HG03469 (cell line): ENCODE measurements around the gene POU5F2.

Source experiments
- ATAC-seq: cut with Tn5 transposase; IDR thresholded peaks from one replicate; pipeline ENCODE4 v1.9.1; 2021; ENCODE audit warnings: mild to moderate bottlenecking, moderate library complexity, moderate number of reproducible peaks; ENCODE audit not compliant: unreplicated experiment

Gene POU5F2, protein sequence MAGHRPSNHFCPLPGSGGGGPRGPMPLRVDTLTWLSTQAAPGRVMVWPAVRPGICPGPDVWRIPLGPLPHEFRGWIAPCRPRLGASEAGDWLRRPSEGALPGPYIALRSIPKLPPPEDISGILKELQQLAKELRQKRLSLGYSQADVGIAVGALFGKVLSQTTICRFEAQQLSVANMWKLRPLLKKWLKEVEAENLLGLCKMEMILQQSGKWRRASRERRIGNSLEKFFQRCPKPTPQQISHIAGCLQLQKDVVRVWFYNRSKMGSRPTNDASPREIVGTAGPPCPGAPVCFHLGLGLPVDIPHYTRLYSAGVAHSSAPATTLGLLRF

DNA sequence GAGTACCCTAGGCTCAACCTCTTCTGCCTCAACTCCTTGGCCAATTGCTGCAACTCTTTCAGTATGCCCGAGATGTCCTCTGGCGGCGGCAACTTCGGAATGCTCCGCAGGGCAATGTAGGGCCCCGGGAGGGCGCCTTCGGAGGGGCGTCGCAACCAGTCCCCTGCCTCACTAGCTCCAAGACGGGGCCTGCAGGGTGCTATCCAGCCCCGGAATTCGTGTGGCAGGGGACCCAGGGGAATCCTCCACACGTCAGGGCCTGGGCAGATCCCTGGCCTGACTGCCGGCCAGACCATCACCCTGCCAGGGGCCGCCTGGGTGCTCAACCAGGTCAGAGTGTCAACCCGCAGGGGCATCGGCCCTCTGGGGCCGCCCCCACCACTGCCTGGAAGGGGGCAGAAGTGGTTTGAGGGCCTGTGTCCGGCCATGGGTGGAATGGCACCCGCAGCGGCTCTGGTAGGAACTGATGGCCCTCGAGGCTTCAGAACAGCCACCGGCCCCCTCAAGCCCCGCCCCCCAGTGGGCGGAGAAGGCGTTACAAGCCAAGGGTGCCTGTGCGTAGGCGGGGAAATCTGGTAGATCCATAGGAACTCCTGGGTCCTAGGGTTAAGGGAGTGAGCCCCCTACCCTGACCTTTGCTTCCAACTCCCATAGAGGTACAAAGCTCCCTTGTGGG lies at the start of gene POU5F2:
TSS of gene POU5F2 (minus strand) at position 465 of the 676 bp plus-strand sequence. CDS start at position 428, 37 bp downstream.
- no peak for ATAC-seq

DNA sequence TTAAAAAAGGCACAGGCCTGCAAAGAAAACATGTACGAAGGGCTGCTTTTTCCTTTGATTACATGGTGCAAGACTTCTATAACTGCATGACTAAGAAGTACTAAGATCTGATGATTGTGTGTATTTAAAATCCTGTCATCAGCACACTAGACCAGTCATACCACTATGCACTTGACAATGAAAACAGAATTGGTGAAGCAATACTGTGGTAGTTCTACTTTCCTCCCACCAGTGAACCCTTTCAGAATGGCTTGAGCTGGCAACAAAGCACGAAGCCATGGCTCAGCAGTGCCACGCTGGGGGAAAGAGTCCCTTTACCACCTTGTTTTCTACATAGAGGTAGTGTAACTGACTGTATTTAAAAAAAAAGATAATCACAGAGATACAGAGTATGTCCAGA lies 49.0 kb upstream of the POU5F2 start:
- ATAC-seq = no peak

DNA sequence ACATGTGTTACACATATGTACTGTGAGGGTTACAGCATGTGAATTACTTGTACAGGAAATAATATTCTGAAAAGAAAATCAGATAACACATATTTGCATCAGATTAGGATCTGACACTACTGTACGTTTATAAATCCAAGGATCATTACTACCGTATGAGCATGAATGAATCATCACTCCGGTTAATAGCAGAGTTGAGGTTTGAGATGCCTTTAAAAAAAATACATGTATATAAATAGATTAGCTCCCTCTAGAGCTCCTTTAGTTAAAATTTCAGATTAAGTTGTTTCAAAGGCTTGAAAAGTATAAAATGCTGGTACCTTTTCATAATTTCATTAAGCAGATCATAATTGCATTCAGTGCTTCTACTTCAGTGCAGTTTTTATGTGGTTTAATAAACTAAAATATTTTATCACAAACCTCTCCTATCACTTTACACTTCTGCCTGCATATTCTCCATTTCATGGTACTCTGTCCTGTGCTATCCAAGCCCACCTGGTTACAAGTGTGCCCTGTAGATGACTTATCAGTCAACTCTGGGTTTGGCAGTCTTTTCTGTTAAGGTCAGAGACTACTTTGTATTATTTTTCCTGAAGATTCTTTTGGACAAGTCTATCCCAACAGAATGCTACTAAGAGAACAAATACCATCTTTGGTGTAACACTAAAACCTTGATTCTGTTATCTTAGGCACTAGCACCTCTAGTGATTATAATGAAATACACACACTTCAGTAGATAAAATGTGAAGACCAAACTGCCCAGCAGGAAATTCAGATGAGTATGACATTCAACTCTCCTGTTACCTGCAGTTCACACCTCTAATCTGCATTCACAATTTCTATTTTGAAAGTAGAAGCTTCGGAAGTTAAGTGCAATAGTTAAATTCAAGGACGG lies 48.0 kb upstream of the POU5F2 start:
- ATAC-seq = no peak

DNA sequence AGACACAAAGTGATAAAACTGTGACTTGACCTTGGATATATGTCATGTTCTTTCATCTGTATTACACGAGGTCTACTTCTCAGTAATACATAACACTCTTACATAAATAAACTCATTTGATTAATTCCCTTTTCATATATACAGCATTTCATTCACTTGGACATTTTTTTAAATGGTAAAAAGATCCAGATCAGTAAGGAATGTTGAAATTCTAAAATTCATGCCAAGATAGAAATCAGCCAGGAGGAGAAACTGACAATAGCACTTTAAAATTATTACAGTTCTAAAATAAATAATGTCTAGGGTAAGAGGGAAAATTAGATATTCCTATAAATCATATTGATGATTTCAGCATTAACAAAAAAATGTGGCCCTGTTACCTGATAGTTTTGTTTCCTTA lies 46.2 kb upstream of the POU5F2 start:
- no peak for ATAC-seq

DNA sequence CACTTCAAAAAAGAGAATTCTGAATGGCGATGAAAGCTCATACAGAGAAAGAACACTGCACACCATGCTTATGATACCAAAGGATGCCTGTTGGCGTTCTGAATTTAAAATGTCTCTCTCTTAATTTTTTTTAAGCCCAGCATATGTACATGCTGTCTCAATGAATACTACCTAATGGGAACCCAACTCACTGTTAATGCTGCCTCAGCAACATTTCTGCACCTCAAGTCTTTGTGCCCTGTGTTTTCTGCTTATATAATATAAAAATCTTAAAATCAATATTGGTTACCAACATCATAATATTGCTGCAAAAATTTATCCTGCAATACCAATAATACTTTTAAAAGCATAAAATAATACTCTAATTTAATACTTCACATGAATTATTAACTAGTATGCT lies 44.1 kb upstream of the POU5F2 start:
- ATAC-seq = no peak

DNA sequence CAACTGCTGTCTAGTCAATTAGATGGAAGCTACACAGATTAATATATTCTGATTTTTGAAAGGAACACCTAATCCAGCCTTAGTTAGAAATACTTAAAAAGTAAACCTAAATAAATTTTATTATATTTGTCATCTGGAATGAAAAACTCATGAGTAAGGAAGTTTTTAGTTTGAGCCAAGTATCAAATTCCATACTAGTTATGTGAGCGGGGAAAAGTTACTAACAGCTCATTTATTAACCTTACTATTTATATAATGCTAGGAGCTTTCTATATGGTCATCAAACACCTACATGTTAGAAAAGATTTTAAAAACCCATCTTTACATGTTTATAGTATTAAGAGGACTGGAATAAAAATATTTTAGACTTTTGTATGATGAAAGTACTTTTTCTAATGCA lies 41.6 kb upstream of the POU5F2 start:
- ATAC-seq = no peak

DNA sequence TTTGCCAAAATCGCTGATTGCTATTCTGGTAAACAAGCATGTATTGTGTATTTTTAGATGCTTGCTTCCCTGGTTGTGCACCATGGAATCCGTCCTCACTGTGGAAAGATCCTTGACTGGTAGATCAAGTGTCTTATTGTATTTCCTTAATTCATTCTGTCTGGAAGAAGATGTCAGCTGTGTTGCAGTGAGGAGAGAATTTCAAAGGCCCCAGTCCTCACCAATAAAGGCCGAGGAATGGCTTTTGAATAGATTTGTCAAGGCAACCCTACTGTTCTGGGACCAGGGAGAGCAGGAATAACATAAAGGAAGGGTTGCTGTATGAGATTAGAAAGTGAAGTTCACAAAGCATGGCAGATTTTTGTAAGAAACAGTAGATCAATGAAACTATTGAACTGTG lies 36.2 kb upstream of the POU5F2 start:
- no peak for ATAC-seq

DNA sequence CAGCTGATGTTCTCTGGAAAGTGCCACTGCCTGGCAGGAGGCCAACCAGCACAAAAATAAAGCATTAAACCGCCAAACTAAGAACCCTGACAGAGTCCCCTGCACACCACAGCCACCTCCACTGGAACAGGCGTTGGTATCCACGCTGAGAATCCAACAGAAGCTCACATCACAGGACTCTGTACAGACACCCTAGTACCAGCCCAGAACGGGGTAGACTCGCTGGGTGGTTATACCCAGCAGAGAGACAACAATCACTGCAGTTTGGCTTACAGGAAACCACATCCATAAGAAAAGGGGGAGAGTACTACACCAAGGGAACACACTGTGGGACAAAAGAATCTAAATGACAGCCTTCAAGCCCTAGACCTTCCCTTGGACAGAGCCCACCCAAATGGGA lies 15.0 kb upstream of the POU5F2 start:
- no peak for ATAC-seq

DNA sequence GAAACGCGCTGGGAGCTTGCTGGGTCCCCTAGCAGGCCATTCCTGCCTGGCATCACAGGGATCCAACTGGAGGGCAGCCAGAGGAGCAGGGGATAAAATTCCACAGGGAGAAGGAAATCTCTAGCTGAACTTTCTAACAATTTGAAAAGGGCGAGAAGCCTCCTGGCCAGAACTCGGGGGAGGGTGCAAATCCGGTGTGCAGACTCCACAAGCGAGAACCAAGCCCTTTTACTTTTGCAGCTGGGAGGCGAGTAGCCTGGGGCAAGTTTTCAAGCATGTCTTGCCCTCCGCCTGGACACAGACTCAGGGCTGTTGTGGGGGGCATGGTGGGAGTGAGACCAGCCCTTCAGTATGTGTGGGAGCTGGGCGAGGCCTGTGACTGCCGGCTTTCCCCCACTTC lies 14.3 kb upstream of the POU5F2 start:
- ATAC-seq = no peak

DNA sequence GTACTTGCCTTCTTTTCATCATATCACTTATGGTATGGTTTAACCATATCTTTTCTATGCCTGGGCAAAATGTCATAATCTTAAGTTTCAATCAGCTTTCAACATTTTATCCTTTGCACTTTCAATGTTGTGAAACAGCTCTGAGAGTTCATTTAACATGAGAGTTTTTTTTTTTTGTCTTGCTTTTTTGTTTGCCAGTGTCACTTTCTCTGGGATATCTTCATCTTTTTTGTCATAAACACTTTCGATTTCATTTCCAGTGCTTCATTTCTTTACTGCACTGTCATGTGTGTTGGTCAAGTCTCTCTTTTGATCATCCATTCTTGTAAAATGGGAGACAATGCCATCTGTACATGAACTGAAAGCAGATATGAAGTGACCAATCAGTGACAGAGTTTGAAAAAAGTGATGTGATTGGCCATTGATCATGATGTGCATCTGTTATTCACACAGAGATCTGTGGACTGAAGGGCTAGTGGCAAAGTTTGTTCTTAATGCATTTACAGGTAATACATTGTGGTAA lies 7.5 kb upstream of the POU5F2 start:
- no peak for ATAC-seq

DNA sequence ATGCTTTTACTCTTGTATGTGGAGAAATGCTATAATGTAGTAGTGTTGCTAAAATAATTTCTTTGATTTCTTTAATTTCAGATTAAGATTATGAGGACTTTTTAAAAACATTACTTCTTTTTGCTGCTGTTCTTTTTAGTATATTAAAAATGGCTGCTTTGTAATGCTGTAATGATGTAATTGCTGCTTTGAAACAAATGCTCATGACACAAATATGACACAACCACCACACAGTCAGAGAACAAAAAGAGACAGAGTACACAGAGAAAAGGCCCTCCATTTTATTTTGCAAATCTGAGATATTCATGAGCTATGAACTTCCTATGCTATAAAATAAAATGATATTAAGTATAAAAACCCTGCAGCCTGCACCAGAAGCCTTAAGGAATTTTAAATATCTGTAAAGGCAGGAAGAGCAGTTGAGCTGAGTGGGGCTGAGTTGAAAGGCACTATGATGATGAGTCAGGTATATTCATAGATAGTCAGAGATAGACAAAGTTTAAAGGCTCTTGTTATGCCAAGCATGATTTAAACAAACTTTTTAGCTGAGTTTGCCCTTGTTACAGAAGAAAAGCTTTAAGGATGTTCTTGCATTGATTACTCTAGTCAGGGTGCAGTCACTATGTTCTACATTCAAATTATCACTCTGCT lies 5.1 kb upstream of the POU5F2 start:
- no peak for ATAC-seq

DNA sequence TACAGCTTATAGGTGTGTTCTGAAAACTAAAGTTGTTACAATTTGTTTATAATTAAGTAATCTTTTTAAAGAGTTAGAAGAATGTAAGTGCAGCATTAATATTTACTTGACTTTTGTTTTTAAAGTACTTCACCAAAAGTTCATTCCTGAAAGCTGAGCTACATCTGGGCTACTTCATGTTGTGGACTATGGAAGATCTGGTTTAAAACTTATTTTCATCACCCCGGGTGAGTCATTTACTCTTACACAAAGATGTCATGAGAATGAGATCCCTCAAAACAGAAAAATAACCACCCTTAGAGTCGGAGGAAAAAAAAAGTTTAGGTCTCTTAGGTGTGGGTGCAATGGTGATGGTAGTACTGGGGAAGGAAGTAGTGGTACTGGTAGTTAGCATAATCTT lies 5.1 kb downstream of the POU5F2 start:
- ATAC-seq = no peak

DNA sequence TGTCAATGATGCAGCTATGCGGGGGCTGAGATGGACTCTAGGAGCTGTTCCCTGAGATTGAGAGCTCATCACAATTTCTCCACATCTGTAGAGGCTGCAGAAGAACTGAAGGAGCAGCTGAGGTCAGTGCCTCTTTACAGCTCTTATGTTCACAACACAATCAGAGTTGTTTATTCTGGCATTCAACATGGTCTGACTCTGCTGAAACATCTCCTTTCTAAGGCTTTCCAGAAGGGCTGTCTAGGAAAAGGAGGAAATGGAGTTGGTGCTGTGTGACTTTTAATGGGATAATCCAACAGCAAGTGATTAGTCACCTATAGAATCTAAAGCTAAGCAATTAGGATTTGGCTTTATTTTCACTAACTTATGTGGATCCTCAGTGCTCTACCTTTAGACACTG lies 6.0 kb downstream of the POU5F2 start:
- no peak for ATAC-seq

DNA sequence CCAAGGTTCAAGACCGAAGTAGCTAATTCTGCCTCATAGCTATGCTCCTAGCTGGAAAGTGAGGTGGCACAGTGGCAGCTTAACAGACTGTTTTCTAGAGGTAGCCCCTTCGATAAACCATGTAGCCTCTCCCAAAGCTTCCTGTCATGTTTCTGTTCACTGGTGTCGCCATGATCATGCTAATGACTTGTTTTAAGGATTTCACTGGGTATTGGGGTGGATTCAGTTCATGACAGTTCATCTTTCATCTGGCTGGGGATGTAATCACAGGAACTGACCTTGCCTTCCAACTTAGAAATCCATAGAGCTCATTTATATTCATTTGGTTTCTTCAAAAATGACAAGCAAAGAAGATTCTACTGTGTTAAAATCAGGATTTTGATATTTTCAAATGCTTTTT lies 9.4 kb downstream of the POU5F2 start:
- ATAC-seq = no peak

DNA sequence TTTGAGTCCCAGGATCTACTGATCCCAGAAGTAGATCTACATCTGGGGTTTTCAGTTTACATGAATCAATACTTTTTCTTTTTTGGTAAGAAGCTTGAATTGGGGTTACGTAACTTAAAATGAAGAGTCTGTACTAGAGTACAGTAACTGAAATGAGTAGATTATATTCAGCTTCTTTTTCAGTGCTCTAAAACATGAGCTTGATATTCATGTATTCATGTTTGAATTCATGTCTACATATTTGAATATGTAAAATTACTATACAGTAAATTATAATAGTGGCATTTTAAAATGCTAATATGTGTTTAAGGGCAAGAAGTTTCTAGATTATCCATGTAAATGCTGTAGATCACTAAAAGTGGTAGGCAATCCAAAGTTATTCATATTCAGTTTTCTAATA lies 14.8 kb downstream of the POU5F2 start:
- no peak for ATAC-seq

DNA sequence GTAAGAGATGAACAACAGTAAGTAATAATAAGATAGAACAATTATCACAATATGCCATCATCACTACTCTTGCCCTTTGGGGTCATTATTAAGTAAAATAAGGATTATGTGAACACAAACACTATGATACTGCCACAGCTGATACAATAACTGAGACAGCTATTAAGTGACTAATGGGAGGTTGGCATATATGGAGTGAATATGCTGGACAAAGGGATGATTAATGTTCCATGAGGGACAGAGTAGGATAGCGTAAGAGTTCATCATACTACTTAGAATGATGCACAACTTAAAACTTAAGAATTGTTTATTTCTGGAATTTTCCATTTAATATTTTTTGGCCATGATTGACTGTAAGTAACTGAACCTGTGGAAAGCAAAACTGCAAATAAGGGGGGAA lies 16.6 kb downstream of the POU5F2 start:
- no peak for ATAC-seq

DNA sequence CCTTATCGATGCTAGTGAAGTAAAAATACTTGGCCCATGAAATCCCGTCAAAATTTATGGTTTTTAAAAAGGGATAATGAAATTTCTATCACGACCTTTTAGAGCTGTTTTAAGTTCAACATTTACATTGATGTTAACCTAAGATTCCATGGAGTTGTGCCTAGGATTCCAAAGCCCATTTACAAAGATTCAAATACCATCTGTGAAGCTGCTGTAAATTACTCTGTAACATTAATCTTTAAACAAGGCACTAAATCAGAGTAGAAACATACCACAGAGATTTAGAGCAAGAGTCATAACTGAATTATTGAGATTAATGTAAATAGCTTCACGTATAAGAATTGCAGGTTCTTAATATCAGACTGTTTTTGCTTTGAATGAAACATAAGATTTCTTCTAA lies 17.7 kb downstream of the POU5F2 start:
- ATAC-seq = no peak

DNA sequence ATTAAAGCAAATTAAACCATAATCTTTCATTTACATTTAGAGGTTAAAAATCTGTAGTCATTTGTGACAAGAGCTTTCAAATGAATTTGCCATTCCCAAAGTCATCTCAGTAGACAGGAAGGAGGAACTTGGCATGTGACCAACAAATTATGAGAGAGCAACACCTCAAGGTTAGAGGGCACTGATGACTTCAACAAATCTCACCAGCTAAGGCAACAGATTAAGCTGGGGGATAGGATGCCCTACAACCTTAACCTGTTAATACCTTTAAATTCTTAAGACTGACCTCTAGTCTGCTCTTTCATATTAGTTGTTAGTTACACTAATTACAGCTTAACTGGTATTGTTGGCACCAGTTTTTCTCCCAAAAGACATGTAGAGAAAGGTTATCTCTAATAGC lies 18.4 kb downstream of the POU5F2 start:
- ATAC-seq = no peak

DNA sequence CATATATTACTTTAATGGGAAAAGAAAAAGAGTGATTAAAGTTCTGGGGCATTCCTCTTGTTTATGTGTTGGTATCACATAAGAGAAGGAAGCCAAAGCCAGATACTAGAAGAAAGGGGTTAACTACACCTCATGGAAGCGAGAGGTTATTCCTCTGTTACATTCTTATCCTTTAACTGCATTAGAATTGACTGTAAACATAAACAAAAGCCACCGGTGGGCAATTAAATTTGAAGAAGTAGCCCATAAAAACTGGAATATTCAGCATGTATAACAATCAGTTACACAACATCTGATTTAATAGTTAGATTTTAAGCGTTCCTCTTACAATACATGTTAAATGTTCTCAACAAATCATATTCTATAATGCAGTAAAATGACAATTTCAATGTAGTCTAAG lies 18.8 kb downstream of the POU5F2 start:
- no peak for ATAC-seq

DNA sequence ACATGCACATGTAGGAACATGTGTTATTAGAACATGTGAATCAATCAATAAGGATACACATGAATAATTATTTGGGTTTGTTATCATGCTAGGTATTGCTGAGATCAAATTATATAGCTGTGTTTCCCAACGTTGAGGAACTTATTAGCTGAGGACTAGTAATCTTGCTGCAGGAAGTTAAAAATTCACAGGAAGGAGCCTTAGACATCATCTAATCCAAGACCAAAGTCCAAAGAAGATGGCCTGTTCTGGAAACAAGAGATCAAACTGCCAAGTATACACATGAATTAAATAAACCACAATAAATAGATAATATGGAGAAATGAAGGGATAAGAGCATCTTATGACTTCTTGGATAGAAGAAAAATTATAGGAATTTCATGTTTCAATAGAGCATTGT lies 19.9 kb downstream of the POU5F2 start:
- ATAC-seq = no peak

DNA sequence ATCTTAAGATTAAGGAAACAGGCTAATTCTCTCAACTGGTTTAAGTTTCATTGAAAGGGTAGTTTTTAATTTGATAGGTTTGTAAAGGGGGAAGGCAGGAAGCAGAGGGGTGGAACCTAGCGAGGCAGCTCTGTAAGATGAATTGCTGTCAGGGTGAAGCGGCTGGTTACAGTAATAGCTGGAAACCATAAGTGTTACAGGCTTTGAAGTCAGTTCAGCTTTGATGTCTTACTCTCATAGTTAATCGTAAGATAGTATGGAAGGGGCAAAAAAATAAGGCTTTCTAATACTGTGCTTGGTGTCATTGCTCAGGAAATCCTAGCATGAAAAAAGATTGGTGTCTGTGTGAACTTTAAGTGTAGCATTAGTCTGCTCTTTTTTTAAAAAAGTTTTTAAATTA lies 20.3 kb downstream of the POU5F2 start:
- no peak for ATAC-seq
